ENCODE data around the gene HNRNPH3.

- TF ChIP-seq BHLHE40 (IDR thresholded peaks at IDR 0.05; ENCODE audit: borderline replicate concordance) = no peak
- no peak for TF ChIP-seq NFRKB (IDR thresholded peaks at IDR 0.05)
- TF ChIP-seq FOXM1 (IDR thresholded peaks at IDR 0.05; ENCODE audit: borderline replicate concordance) = no peak
- TF ChIP-seq SP1 (IDR thresholded peaks at IDR 0.05) = no peak
- TF ChIP-seq SUZ12 (IDR thresholded peaks at IDR 0.05) = no peak
- TF ChIP-seq HDGF (IDR thresholded peaks at IDR 0.05; ENCODE audit: borderline replicate concordance) = no peak
- no peak for TF ChIP-seq FOXK2 (IDR thresholded peaks at IDR 0.05)
These were observed 29.9 kb upstream of the HNRNPH3 start for GRCh38 chr10:68301790-68302502.

Data from HEK293T (cell line).